Kidney (tissue), 14 donors: ENCODE results near the gene NUFIP2. TPM values are rescaled to one million over a fixed set of nuclear protein-coding genes. Genes with fewer than 3 reads are reported as not detected.

Experiments used
- DNase-seq, 5 donors: peaks; one replicate each; pipeline ENCODE4 v3.0.0-alpha.2; 2013 to 2020
- FAIRE-seq: peaks from 2 replicates; lab custom pipeline; 2012; peaks lifted over from hg19 to GRCh38; lab: Jason Lieb, UNC
- H3K27ac ChIP-seq, 2 donors: one replicate each; pipeline ENCODE4 v1.7.0; 2013; ENCODE audit warnings: low read depth in 2 of 2, low read length in 2 of 2, inconsistent platforms in 1 of 2
- H3K27me3 ChIP-seq: one replicate; pipeline ENCODE4 v1.7.1; 2013; ENCODE audit warnings: low read length, inconsistent platforms; ENCODE audit not compliant: control insufficient read depth, insufficient read depth
- H3K36me3 ChIP-seq, 3 donors: one replicate each; pipeline versions ENCODE4 v1.7.0 to v1.7.1; 2013; ENCODE audit warnings: low read length in 3 of 3, control low read depth in 1 of 3, inconsistent platforms in 1 of 3; ENCODE audit not compliant: insufficient read depth in 3 of 3, control insufficient read depth in 2 of 3
- H3K4me1 ChIP-seq, 3 donors: one replicate each; pipeline versions ENCODE4 v1.7.0 to v1.7.1; 2013; ENCODE audit warnings: low read length in 3 of 3, inconsistent platforms in 1 of 3, low read depth in 1 of 3; ENCODE audit not compliant: control insufficient read depth in 2 of 3, insufficient read depth in 2 of 3
- H3K4me3 ChIP-seq, 3 donors: one replicate each; pipeline versions ENCODE4 v1.7.0 to v1.8.1; 2013; ENCODE audit warnings: low read length in 3 of 3, control low read depth in 1 of 3, inconsistent platforms in 1 of 3
- H3K9ac ChIP-seq, 3 donors: one replicate each; pipeline versions ENCODE4 v1.7.0 to v1.7.1; 2013; ENCODE audit warnings: low read length in 3 of 3, control low read depth in 1 of 3, inconsistent platforms in 1 of 3
- H3K9me3 ChIP-seq, 3 donors: one replicate each; pipeline versions ENCODE4 v1.7.0 to v1.7.1; 2013; ENCODE audit warnings: low read length in 3 of 3, control low read depth in 1 of 3, inconsistent platforms in 1 of 3; ENCODE audit not compliant: control insufficient read depth in 2 of 3, insufficient read depth in 1 of 3
- CTCF ChIP-seq: IDR thresholded peaks from 3 replicates; pipeline ENCODE4 v1.5.1; 2012; ENCODE audit warnings: mild to moderate bottlenecking, moderate library complexity, borderline replicate concordance; ENCODE audit not compliant: insufficient read depth; ENCODE audit errors: extremely low read depth
- intact Hi-C: fragments of 100-400 bp; cut with DNase I; formaldehyde crosslinking; loops from one replicate; pipeline ENCODE4 v1.11.1; 2022
- polyA plus RNA-seq: library from polyadenylated mRNA; stranded (reverse); fragments of 350-450 nt; fragmentation: Illumina TruSeq; extraction: RNeasy Lipid Tissue Mini Kit (QIAGEN cat#74804); gene quantifications from one replicate; pipeline ENCODE4 v1.2.3, GENCODE V29; 2014; ENCODE audit warnings: low read depth, low replicate concordance; ENCODE audit not compliant: insufficient read depth
- total RNA-seq: library from RNA; stranded (reverse); fragmentation: NEBNext Ultra II Directional; extraction: Animal tissue kit (Norgen Biotek cat#: 25700); gene quantifications from one replicate; pipeline ENCODE4 v1.2.1, GENCODE V29; 2021
- donor health status: control.
- donor health status: control.
- donor health status: control.
- donor health status: control.
- donor health status: control.
- donor health status: DM: yes; HTN: yes; CAD: no.
- donor health status: Normal renal cell carcinoma (clear cell type).

Gene NUFIP2
- total and polyA plus RNA-seq, 2 donors from 2014 or later = 7.6 to 52.3 TPM

- Histone ChIP-seq H3K36me3 (peaks cover 6 to 21% (median 17%) of the 10 kb centered on the region in 3 donors), H3K9ac (no peak overlapping the region), H3K27me3 (no peaks in the 10 kb centered on the region), H3K4me3 (no peak overlapping the region), H3K9me3 (no peaks in the 10 kb centered on the region), H3K4me1 (peaks cover 4 to 14% (median 5%) of the 10 kb centered on the region in 3 donors), H3K27ac (no peak overlapping the region)
- TF ChIP-seq CTCF = no peak
- no peak for FAIRE-seq
- intact Hi-C loops = loop anchor here (10.0 kb wide), 1 partner anchor 155 kb away; no protein-coding TSS in a partner anchor
- no peak for DNase-seq
Measured at GRCh38 chr17:29289852-29290251, 4.1 kb downstream of the NUFIP2 start.

GRCh38 chr17:29283961-29284360 is 10.0 kb downstream of the NUFIP2 start:
- Histone ChIP-seq H3K9me3 (no peaks in the 10 kb centered on the region), H3K27ac (no peak overlapping the region), H3K9ac (no peak overlapping the region), H3K36me3 (peaks cover 15 to 42% (median 23%) of the 10 kb centered on the region in 3 donors), H3K27me3 (no peaks in the 10 kb centered on the region), H3K4me3 (peak overlapping the region in 1 of 3 donors; percentile 19), H3K4me1 (peaks cover 0 to 19% (median 0%) of the 10 kb centered on the region in 3 donors)
- intact Hi-C loops = loop anchor here (10.0 kb wide), 1 partner anchor 149 kb away; no protein-coding TSS in a partner anchor
- TF ChIP-seq CTCF = no peak
- no peak for DNase-seq
- FAIRE-seq = no peak

- Histone ChIP-seq H3K27ac (no peak overlapping the region), H3K4me1 (peaks cover 0 to 17% (median 0%) of the 10 kb centered on the region in 3 donors), H3K4me3 (no peak overlapping the region), H3K9ac (no peak overlapping the region), H3K27me3 (no peaks in the 10 kb centered on the region), H3K9me3 (no peaks in the 10 kb centered on the region), H3K36me3 (peaks cover 15 to 44% (median 23%) of the 10 kb centered on the region in 3 donors)
- TF ChIP-seq CTCF = no peak
- FAIRE-seq = no peak
- intact Hi-C loops = loop anchor here (10.0 kb wide), 1 partner anchor 149 kb away; no protein-coding TSS in a partner anchor
- no peak for DNase-seq
Measured at GRCh38 chr17:29283496-29283895, 10.5 kb downstream of the NUFIP2 start.
